ENCODE results near the gene TANC1. TPM values are rescaled to one million over a fixed set of nuclear protein-coding genes. Genes with fewer than 3 reads are reported as not detected.

Gene TANC1
- total RNA-seq, 4 donors from 2014 or later = 34.5 to 125 (median 47.0) TPM

GRCh38 chr2:159187106-159187505 lies 218.7 kb downstream of the TANC1 start:
- 69 to 74% methylated on average over 5 to 6 of the region's 6 CpGs for WGBS, 2 donors (ENCODE audit: low coverage in 1 of 2)
- H3K27me3 ChIP-seq = no peaks in the 10 kb centered on the region
- H3K36me3 ChIP-seq = peaks cover 0 to 7% (median 0%) of the 10 kb centered on the region in 4 donors
- H3K27ac ChIP-seq = no peak overlapping the region
- intact Hi-C loops (cut with DNase I; ENCODE audit: low total_unique reads) = no loop called here
- in situ Hi-C loops (cut with MboI; ENCODE audit: low pct_ligation_motif_present in 1 of 4, low pct_unique_long_range_greater_than_20kb in 1 of 4, low sequenced_read_pairs in 3 of 4) = no loop called here
- no peak for DNase-seq
- no peak for TF ChIP-seq CTCF (IDR thresholded peaks at IDR 0.05)
- no peak for TF ChIP-seq POLR2AphosphoS5 (IDR thresholded peaks at IDR 0.05)
- no peaks in the 10 kb centered on the region for H3K9me3 ChIP-seq
- no peak overlapping the region for H3K4me3 ChIP-seq
- no peaks in the 10 kb centered on the region for H3K4me1 ChIP-seq

GRCh38 chr2:159188449-159188848 lies 220.0 kb downstream of the TANC1 start:
- in situ Hi-C loops (cut with MboI; ENCODE audit: low pct_ligation_motif_present in 1 of 4, low pct_unique_long_range_greater_than_20kb in 1 of 4, low sequenced_read_pairs in 3 of 4) (no loop called here), intact Hi-C loops (cut with DNase I; ENCODE audit: low total_unique reads) (no loop called here)
- 70 to 84% methylated on average over 2 to 4 of the region's 4 CpGs for WGBS, 2 donors (ENCODE audit: low coverage in 1 of 2)
- DNase-seq = no peak
- Histone ChIP-seq H3K4me1 (no peaks in the 10 kb centered on the region), H3K9me3 (no peaks in the 10 kb centered on the region), H3K4me3 (no peak overlapping the region), H3K27ac (no peak overlapping the region), H3K36me3 (peaks cover 0 to 7% (median 0%) of the 10 kb centered on the region in 4 donors), H3K27me3 (no peaks in the 10 kb centered on the region)
- TF ChIP-seq POLR2AphosphoS5 (IDR thresholded peaks at IDR 0.05) (no peak), CTCF (IDR thresholded peaks at IDR 0.05) (no peak), POLR2A (IDR thresholded peaks at IDR 0.05) (no peak), EP300 (IDR thresholded peaks at IDR 0.05; ENCODE audit: low read depth) (no peak)

- H3K9me3 ChIP-seq = no peaks in the 10 kb centered on the region
- TF ChIP-seq POLR2A (IDR thresholded peaks at IDR 0.05) = no peak
- TF ChIP-seq EP300 (IDR thresholded peaks at IDR 0.05; ENCODE audit: low read depth) = no peak
- TF ChIP-seq POLR2AphosphoS5 (IDR thresholded peaks at IDR 0.05) = no peak
- TF ChIP-seq CTCF (IDR thresholded peaks at IDR 0.05) = no peak
- 90 to 95% methylated on average over 12 of the region's 12 CpGs for WGBS, 2 donors (ENCODE audit: low coverage in 1 of 2)
- H3K27me3 ChIP-seq = no peaks in the 10 kb centered on the region
- H3K36me3 ChIP-seq = peaks cover 0 to 8% (median 2%) of the 10 kb centered on the region in 4 donors
- no peak overlapping the region for H3K4me3 ChIP-seq
- no peaks in the 10 kb centered on the region for H3K4me1 ChIP-seq
- no peak overlapping the region for H3K27ac ChIP-seq
- in situ Hi-C loops (cut with MboI; ENCODE audit: low pct_ligation_motif_present in 1 of 4, low pct_unique_long_range_greater_than_20kb in 1 of 4, low sequenced_read_pairs in 3 of 4) (no loop called here), intact Hi-C loops (cut with DNase I; ENCODE audit: low total_unique reads) (no loop called here)
- no peak for DNase-seq
Measured at GRCh38 chr2:159192371-159192918, 224.0 kb downstream of the TANC1 start.

- Histone ChIP-seq H3K9me3 (no peaks in the 10 kb centered on the region), H3K4me1 (no peaks in the 10 kb centered on the region), H3K36me3 (peaks cover 0 to 10% (median 4%) of the 10 kb centered on the region in 4 donors), H3K4me3 (no peak overlapping the region), H3K27ac (no peak overlapping the region), H3K27me3 (no peaks in the 10 kb centered on the region)
- no peak for DNase-seq
- in situ Hi-C loops (cut with MboI; ENCODE audit: low pct_ligation_motif_present in 1 of 4, low pct_unique_long_range_greater_than_20kb in 1 of 4, low sequenced_read_pairs in 3 of 4) (no loop called here), intact Hi-C loops (cut with DNase I; ENCODE audit: low total_unique reads) (no loop called here)
- WGBS, 2 donors (ENCODE audit: low coverage in 1 of 2) = 92 to 93% methylated on average over 3 to 4 of the region's 4 CpGs
- no peak for TF ChIP-seq POLR2AphosphoS5 (IDR thresholded peaks at IDR 0.05)
- TF ChIP-seq POLR2A (IDR thresholded peaks at IDR 0.05) = no peak
- TF ChIP-seq EP300 (IDR thresholded peaks at IDR 0.05; ENCODE audit: low read depth) = no peak
- no peak for TF ChIP-seq CTCF (IDR thresholded peaks at IDR 0.05)
Measured at GRCh38 chr2:159193791-159194190, 225.4 kb downstream of the TANC1 start.

All from transverse colon (tissue), 4 donors.